Brain microvascular endothelial cell (primary cell): Measurements from ENCODE around the gene MAP3K1.

Source experiments
- DNase-seq: peaks from one replicate; pipeline ENCODE4 v3.0.0-alpha.2; 2020
- H3K27ac ChIP-seq: fragments of 250-450 bp; sonication (Bioruptor Pico); 2 replicates; pipeline ENCODE4 v1.5.1; 2020; ENCODE audit warnings: mild to moderate bottlenecking, moderate library complexity
- H3K27me3 ChIP-seq: fragments of 250-450 bp; sonication (Bioruptor Pico); replicated peaks from 2 replicates; pipeline ENCODE4 v1.5.1; 2020; ENCODE audit warnings: mild to moderate bottlenecking
- H3K36me3 ChIP-seq: fragments of 250-450 bp; sonication (Bioruptor Pico); replicated peaks from 2 replicates; pipeline ENCODE4 v1.5.1; 2020; ENCODE audit warnings: mild to moderate bottlenecking
- H3K4me3 ChIP-seq: 2 replicates; pipeline ENCODE4 v1.5.1; 2011; ENCODE audit warnings: low read depth, mild to moderate bottlenecking, control low read depth, low read length, moderate library complexity
- CTCF ChIP-seq: IDR thresholded peaks from 2 replicates; pipeline ENCODE4 v1.5.1; 2011; ENCODE audit warnings: low read depth, mild to moderate bottlenecking, moderate library complexity, low read length, control low read depth, inconsistent platforms; ENCODE audit errors: missing control alignments
- in situ Hi-C: cut with HindIII; loops from 2 replicates; pipeline ENCODE4 v1.10.0; 2017; ENCODE audit warnings: low sequenced_read_pairs, low pct_ligation_motif_present

MAP3K1 gene

GRCh38 chr5:56900395-56900794, 85.0 kb downstream of the MAP3K1 start:
- no peak overlapping the region for H3K4me3 ChIP-seq
- H3K27me3 ChIP-seq = no peaks in the 10 kb centered on the region
- in situ Hi-C loops = loop anchor here (25.0 kb wide), 1 partner anchor 362 kb away; no protein-coding TSS in a partner anchor
- H3K36me3 ChIP-seq = no peaks in the 10 kb centered on the region
- no peak overlapping the region for H3K27ac ChIP-seq
- TF ChIP-seq CTCF = no peak
- DNase-seq = peak; percentile 38

DNA sequence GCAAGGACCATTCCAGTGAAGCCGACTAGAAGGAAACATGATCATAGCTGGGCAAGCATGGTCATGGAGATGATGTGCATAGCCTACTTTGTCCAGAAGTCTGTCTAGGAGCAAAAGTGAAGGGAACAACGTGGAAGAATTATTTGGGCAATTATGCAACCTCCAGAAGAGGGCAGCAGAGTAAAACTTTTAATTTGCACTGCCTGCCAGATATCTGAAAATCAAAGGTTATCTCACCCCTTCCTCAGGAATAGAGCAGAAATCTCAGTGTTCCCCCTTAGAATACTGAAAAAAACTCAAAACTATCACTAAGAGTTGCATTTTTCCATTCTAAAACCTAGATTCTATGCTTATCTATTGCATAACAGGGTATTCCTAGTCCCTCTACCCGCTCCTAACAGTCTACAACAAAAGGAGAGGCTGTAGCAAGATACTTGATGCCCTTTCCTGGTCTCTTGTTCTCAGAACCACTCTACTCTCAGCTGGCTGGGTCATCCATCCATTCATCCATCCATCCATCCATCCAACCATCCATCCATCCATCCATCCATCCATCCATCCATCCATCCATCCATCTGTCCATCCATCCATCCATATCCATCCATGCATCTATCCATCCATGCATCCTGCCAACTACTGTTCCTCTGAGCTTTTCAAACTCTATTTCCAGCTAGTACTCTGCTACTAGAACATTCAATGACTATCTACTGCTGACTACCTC, 85.7 kb downstream of the MAP3K1 start:
- TF ChIP-seq CTCF = peak; percentile 68
- Histone ChIP-seq H3K27me3 (no peaks in the 10 kb centered on the region), H3K27ac (no peak overlapping the region), H3K36me3 (no peaks in the 10 kb centered on the region), H3K4me3 (no peak overlapping the region)
- DNase-seq = peak; percentile 37
- in situ Hi-C loops = loop anchor here (25.0 kb wide), 1 partner anchor 361 kb away; no protein-coding TSS in a partner anchor

DNA sequence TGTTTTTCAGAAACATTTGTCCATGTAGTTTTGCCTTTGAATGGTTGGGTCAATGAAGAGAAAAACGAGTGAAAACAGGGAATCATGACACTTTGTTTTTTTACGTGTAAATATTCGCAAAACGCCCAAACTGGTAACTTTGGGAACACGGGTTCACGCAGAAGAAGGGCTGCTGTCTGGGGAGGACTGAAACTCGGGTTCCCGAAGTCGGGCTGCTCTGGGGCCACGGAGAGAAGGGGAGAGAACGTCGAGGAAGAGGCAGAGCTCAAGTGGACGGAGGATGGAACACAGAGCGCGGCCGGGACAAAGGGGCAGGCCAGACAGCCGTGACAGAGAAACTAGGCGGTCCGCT, 93.6 kb downstream of the MAP3K1 start:
- Histone ChIP-seq H3K27ac (peak overlapping the region; percentile 85), H3K4me3 (peak overlapping the region; percentile 73), H3K36me3 (no peaks in the 10 kb centered on the region), H3K27me3 (no peaks in the 10 kb centered on the region)
- TF ChIP-seq CTCF = no peak
- peak; percentile 32 for DNase-seq
- in situ Hi-C loops = loop anchor here (25.0 kb wide), 1 partner anchor 353 kb away; no protein-coding TSS in a partner anchor

- peak; percentile 96 for DNase-seq
- TF ChIP-seq CTCF = no peak
- no peaks in the 10 kb centered on the region for H3K36me3 ChIP-seq
- in situ Hi-C loops = loop anchor here (25.0 kb wide), 1 partner anchor 353 kb away; no protein-coding TSS in a partner anchor
- peak within 1 kb of the TSS; percentile 96 for H3K27ac ChIP-seq
- H3K4me3 ChIP-seq = peak within 1 kb of the TSS; percentile 74
- no peaks in the 10 kb centered on the region for H3K27me3 ChIP-seq
Observed at GRCh38 chr5:56909294-56910209, 94.2 kb downstream of the MAP3K1 start, which contains the start of gene SETD9. Gene SETD9, plus strand, starts transcription at chr5:56909596. Its CDS starts 50 bp downstream, at chr5:56909646.

DNA sequence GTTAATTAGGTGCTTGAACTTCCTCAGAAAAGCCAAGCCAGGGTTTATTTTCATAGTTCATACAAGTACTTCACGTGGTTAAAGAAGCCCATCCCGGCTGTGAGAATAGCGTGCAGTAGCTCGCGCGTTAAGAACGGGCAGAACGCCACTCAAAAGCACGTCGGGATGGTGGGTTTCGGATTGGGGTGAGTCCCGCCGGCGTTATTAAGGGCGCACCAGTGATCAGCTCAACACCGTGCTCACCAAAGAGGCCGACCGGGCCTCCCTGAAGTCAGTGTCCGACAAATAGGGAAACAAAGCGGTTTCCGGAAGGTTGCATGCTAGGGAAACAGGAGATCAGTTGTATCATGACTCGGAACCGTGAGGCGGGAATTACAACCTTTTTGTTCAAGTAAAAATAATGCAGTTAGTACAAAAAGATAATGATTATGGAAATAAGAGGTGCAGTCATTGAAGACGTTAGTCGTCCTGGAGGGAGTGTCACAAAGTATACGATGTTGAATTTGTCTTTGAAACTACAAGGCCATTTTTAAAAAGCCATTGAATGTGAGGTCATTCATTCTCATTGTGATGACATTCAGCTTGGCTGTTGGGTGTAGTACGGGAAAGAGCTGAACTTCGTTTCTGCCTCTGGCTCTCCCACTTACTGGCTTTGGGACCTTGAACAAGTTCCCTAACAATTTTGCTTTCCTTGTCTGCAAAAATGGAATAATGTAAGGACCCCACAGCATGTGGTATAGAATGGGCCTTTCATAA, 95.0 kb downstream of the MAP3K1 start:
- Histone ChIP-seq H3K27ac (peak overlapping the region; percentile 96), H3K4me3 (peak overlapping the region; percentile 74), H3K27me3 (no peaks in the 10 kb centered on the region), H3K36me3 (no peaks in the 10 kb centered on the region)
- DNase-seq = no peak
- in situ Hi-C loops = loop anchor here (25.0 kb wide), 1 partner anchor 352 kb away; no protein-coding TSS in a partner anchor
- TF ChIP-seq CTCF = no peak
